A204.1 (cell line): ENCODE results near the gene PAM.

Experiments
- FAIRE-seq: peaks from 2 replicates; lab custom pipeline; 2012; peaks lifted over from hg19 to GRCh38; lab: Jason Lieb, UNC

Gene PAM

GRCh38 chr5:102754767-102755431 lies at the start of gene PAM:
PAM (plus strand) TSS chr5:102755305; CDS start chr5:102866196, 110,891 bp downstream.
- FAIRE-seq = no peak

DNA sequence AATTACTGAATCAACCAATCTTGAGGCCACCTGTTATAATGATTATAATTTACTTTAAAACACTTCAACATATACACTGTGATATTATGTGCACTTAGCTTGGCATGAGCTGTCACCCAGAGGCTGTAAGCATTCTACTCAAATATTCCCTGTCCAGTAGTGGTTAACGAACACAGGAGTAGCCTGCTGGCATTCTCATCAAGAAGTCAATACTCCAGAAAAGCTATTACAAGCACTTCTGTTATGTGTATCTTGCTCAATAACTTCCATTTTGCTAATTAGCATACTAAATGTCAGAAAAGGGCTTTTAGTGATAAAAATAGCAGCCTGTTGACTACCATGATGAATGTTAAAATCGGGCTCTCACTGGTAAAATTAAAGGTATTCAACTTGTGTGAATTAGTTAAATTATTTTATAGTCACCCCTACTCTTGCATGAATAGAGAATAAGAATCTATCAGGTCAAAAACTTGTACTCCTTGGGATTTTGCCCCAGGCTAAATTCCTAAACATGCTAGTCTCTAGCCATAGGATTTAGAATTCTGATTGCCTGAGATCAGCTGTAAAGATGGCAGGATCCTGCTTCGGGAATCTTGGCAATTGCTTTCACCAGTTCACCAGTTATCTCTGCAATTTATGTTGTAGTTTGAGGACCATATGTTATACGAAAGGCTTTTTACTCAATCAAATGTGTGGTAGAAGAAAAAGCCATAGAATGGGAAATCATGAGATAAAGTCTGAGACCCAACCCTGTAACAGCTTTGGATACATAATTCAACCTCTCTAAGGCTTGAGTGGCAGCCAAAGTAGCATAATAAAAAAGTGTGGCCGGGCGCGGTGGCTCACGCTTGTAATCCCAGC lies 43.4 kb upstream of the PAM start:
- FAIRE-seq = no peak

DNA sequence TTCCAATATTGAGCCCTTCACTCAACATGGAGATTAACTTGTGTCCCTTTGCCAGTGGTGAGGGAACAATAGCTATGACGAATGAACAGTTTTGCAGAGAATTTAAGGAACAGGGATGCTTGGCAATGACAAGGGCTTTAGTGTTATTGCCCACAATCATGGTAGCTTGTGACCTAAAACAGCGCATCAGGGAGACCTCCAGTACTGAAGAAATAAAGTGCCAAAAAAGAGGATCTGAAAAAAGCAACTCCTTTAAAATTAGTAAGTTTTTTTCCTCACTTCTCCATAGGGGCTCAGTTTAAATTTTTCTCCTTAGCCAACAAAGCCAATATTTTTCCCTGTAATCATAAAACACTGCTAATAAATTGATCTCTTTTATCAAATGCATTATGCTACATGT lies 41.8 kb upstream of the PAM start:
- no peak for FAIRE-seq

- FAIRE-seq = no peak
These were observed 41.3 kb upstream of the PAM start for GRCh38 chr5:102713682-102714231.

GRCh38 chr5:102715082-102715807 lies 39.9 kb upstream of the PAM start:
- FAIRE-seq = no peak

GRCh38 chr5:102716017-102716416 lies 39.1 kb upstream of the PAM start:
- no peak for FAIRE-seq

DNA sequence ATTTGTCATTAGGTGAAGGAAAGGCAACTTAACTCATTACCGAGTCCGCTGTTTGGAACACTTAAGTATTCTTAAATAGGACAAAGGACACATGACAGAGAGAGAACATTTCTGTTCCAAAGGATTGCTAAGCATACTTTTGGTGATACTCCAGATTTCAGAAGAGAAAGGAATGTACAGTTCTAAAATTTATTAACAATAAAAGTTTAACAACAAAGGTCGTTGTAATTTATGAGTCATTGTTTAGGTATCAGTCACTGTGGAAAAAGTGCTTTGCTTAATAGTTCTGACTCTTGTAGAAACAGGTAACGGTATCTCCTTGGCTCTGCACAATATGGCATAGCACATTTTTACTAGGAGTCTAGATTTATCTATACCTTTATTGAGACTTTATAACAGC lies 36.3 kb upstream of the PAM start:
- no peak for FAIRE-seq

DNA sequence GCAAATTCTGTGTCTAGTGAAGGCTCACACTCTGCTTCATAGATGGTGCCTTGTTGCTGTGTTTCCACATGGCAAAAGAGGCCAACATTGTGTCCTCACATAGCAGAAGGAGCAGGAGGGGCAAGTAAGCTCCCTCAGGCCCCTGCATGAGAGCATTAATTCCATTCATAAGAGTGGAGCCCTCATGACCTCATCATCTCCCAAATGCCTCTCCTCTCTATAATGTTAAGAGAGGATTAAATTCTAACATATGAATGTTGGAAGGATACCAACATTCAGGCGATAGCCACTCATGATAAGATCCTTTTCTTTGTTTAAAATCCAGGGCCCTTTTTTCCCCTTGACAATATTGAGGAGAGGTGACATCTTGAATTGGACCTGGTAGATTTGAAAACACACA lies 35.2 kb upstream of the PAM start:
- FAIRE-seq = no peak

DNA sequence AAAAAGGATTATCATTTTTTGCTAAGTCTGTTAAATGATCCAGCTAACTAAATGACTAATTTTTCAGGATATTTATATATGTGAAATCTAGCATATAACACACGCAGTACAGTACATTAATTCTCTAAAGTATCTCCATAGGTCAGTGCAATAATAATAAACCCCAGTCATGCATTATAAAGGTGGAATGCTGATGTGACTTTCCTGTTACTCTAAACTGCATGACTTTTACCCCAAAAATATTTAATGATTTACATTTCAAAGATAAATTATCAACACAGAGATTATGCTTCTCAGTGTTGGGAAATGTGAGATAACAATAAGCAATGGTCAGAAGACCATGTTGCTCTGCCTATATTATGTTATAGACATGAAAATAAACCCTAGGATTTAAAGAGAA lies 34.1 kb upstream of the PAM start:
- no peak for FAIRE-seq

DNA sequence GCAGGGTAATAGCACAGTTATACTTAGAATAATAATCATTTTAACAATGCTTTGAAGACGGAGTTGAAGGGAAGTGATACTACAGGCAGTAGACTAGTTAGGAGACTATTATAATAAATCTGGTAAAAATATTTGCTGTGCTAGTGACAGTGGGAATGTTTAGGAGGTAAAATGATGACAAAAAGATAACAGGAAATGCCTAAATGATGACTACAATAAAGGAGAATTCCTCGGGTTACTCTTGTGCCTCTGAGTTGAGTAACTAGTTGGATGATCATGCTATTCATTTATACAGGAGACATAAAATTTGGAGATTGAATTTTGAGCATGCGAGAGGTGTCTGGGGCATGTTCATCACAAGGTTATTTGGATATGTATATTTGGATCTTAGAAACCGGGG lies 32.2 kb upstream of the PAM start:
- FAIRE-seq = no peak

DNA sequence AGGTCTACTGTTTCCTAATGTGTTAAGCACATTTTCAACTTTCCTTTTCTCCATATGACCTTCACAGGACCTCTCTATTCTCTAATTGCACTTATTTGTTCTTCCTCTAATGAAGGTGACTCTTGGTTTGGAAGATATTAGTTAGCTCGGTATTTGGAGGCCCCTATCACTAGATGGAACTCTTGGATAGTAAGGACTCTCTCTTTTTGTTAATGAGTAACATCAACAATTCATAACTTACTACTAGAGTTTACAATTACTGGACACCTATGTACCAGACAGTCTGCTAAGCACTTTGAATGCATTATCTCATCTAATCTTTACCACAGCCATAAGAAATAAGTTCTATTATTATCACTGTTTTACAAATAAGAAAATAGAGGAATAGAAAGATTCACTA lies 23.4 kb upstream of the PAM start:
- no peak for FAIRE-seq

DNA sequence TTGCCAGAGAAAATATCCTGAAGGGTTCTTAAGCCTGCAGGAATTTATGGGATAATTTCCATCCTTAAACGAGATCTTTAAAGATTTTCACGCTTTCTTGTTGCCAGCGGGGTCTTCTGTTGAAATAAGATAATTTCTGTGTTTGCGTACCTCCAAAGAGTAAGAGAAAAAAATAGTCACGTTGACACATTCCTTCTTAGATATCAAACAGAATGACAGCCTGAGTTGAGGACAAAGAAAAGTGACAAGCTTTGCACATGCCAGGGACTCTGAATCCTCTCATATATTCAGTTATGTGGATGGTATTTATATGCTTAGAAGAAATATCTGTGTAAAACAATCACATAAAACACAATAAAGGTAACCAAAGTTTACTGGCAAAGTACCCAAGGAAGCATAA lies 21.6 kb upstream of the PAM start:
- FAIRE-seq = no peak

- no peak for FAIRE-seq
These were observed 17.9 kb upstream of the PAM start for GRCh38 chr5:102737161-102737560.

DNA sequence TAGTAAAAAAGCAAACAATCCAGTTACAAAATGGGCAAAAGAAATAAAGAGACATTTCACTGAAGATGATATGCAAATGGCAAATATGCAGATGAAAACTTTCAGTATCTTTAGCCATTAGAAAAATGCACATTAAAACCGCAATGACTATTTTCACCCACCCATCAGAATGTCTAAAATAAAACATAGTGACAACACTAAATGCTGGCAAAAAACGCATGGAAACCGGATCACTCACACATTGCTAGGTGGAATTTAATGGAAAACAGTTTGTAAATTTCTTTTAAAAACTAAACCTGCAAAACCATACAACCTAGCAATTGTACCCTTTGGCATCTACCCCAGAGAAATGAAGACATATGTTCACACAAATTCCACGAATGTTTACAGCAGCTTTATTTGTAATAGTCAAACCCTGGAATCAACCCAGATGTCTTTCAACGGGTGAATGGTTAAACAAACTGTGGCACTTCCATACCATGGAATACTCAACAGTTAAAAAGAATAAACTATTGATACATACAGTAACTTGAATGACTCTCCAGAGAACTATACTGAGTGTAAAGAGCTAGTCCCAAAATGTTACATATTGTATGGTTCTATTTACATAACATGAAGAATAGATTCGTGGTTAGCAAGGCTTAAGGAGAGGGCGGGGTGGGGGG lies 17.2 kb upstream of the PAM start:
- FAIRE-seq = no peak

DNA sequence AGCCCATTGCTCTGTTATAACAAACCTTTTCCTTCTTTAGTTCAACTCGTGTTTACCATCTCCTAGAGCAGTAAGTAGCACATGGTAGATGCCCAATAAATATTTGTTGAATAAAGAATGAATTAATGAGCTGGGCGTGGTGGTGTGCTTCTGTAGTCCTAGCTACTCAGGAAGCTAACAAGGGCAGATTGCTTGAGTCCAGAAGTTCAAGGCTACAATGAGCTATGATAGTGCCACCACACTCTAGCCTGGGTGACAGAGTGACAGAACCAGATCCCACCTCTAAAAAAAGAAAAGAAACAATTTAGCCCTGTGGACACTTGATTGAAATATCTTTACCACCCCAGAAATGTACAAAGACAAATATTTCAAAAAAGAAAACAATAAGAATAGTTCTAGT lies 14.6 kb upstream of the PAM start:
- no peak for FAIRE-seq

DNA sequence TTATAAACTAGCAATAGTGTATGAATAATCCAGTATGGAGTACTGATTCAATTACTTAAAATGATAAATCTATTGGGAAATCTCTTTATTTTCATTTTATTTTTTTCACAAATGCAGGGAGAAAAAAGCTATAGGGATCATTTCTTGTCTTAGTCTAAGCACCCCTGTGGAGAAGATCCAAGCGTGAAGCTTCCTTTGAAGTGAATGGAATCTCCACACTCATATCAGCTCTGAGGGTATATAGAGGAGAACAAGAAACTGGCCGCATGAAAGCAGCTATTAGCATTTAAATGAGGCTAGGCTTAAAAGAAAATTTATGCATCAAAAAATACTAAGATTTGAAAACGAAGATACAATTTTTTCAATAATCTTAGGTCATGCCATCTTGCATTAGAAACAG lies 12.9 kb upstream of the PAM start:
- no peak for FAIRE-seq

- FAIRE-seq = no peak
These were observed 11.2 kb upstream of the PAM start for GRCh38 chr5:102743900-102744299.

DNA sequence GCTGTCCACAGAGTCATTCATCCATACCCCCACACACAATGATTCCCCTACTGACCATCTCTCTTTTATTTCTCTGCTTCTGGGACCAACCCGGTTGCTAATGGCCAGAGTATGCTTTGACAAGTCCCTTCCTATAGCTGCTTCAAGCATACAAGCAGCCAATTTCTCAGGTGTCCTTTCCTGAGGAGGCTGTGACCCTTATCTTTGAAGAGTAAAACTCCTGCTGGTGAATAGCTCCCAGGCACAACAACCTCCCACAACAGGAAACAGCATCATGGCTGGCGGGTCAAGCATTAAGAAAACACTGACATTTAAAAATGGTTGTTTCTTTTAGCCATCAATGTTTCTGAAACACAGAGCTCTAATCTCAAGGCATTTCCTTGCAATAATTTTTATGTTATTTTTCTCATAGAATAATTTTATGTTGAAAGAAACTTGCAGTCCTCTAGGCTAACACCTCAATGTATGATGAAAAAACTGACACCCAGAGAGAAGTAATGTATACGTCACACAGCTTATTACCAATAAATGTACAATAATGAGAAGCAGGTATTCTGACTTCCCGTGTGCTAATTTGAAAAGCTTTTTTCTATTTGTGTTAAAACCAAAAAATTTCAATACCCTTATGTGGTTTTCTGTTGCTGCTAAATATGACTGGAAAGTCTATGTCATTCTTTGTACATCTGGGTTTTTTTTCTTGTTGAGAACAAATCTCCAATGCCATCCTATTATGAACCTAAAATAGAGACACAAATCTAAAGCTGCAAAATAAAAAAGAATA lies 7.5 kb upstream of the PAM start:
- no peak for FAIRE-seq

DNA sequence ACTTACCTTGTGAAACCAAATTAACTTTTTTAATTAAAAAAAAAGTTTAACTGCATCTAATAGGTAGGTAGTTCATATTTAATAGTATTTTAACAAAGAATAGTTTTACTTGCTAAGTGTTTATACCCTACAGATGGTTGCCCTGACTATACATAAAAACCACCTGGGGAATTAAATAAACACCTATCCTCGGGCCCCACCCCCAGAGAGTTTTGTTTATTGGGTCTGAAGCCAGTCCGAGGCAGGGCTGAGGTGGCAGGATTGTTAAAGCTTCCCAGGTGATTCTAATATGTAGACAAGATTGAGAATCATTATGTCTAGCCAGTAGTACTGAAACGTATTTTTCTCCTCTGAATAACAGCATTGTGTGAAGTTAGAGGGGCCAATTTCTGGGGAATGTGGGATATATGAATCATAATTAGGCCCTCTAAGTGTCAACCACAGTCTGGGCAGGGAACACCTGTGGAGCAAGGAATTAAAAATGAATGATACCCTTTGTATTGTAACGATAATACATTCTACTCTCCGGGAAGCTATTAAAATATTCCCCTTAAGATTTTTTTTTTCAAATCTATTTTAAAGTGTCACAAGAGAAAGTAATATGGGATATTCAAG lies 5.6 kb upstream of the PAM start:
- no peak for FAIRE-seq

DNA sequence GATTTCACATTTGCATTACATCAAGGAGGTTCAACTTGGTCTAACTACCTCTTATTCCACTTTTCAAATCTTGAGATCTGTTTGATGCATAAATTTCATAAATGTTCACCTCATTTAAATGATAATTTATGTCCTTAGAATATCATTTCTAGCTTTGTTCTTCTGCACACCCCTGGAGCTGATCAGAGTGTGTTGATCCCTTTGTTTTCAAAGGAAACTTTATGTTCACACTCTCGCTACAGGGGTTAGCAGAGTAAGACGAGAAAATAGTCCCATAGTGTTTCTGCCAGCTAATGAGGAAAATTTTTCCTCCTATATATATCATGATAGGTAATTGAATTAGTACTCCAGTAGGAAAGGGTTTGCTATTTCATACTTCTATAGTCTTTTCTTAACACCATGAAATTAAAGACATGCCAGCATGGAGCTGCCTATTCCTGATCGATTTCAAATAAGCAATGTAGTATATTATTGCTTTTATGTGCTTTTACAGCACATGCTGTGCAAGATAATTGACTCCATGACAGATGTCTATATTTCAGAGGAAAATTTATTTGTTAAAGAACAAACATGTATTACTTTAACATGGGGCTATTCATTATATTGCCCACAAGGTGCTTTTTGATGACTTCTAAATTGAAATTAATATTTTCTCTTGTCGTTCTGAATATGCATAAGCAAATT lies 4.8 kb upstream of the PAM start:
- no peak for FAIRE-seq
